Measurements from ENCODE around the gene ROMO1.
"Not testable (repeated sequence)": the region's sequence is repeated elsewhere in the genome, so short reads cannot be mapped to it uniquely, and the experiment has no call there.

ROMO1 gene

DNA sequence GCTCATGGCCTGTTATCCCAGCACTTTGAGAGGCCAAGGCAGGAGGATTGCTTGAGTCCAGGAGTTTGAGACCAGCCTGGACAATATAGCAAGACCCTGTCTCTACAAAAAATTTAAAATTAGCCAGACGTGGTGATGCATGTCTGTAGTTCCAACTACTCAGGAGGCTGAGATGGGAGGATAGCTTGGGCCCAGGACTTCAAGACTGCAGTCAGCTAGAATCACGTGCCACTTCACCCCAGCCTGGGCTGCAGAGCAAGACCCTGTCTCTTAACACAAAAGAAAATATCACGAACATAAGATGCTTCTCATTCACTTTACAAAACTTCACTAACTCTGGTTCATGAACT is 45.3 kb downstream of the ROMO1 start:
- FAIRE-seq, result not testable (repeated sequence)

More for the DNA sequence above, 45.3 kb downstream of the ROMO1 start:
- not testable (repeated sequence) for DNase-seq (ENCODE audit: extremely low spot score, insufficient read length, low read depth)

Data from GM18507 (cell line).